IMR-90 (cell line): ENCODE measurements around the gene PCDH1. TPM values are rescaled to one million over a fixed set of nuclear protein-coding genes. Genes with fewer than 3 reads are reported as not detected.
A peak's percentile ranks its signal among the peaks of the same experiment; 100 is the strongest.

Source experiments
- ATAC-seq: fragments of 200-7000 bp; cut with Tn5 transposase; 2 replicates; pipeline ENCODE4 v1.9.1; 2020; ENCODE audit warnings: low read depth, mild to moderate bottlenecking, moderate library complexity
- BruUV-seq: library from RNA; stranded (reverse); fragments of 400-500 nt; replicated peaks from 2 replicates; lab custom pipeline; 2021; lab: Mats Ljungman, UMichigan
- CTCF ChIA-PET: fragments of 300-600 bp; formaldehyde crosslinking; extraction: SDS; loops from one replicate; lab custom pipeline; 2021; ENCODE audit warnings: antibody characterized with exemption; lab: Yijun Ruan, JAX
- POLR2A ChIA-PET: fragments of 300-600 bp; sonication (Branson Sonifier 250); formaldehyde crosslinking; loops from one replicate; lab custom pipeline; 2022; ENCODE audit warnings: antibody characterized with exemption; ENCODE audit not compliant: unreplicated experiment; lab: Charles Lee
- DNase-seq: peaks from one replicate; pipeline ENCODE4 v3.0.0; 2013
- H2AFZ ChIP-seq: replicated peaks from 2 replicates; pipeline ENCODE3; 2013; ENCODE audit warnings: low read length, mild to moderate bottlenecking; ENCODE audit not compliant: poor library complexity
- H2AK5ac ChIP-seq: 2 replicates; pipeline ENCODE4 v1.6.1; 2013; ENCODE audit warnings: low read depth, low read length, inconsistent platforms
- H2AK9ac ChIP-seq: replicated peaks from 2 replicates; pipeline ENCODE3; 2013; ENCODE audit warnings: mild to moderate bottlenecking, low read depth, low read length, moderate library complexity; ENCODE audit not compliant: poor library complexity
- H2BK120ac ChIP-seq: 2 replicates; pipeline ENCODE4 v1.6.1; 2013; ENCODE audit warnings: low read depth, low read length, inconsistent platforms
- H2BK15ac ChIP-seq: 3 replicates; pipeline ENCODE4 v1.6.1; 2013; ENCODE audit warnings: low read depth, low read length, inconsistent platforms
- H2BK20ac ChIP-seq: 2 replicates; pipeline ENCODE4 v1.6.1; 2013; ENCODE audit warnings: low read depth, mild to moderate bottlenecking, inconsistent platforms, low read length, moderate library complexity
- H2BK5ac ChIP-seq: 2 replicates; pipeline ENCODE4 v1.6.1; 2013; ENCODE audit warnings: mild to moderate bottlenecking, low read depth, low read length, inconsistent platforms; ENCODE audit not compliant: poor library complexity, severe bottlenecking
- H3K14ac ChIP-seq: replicated peaks from 2 replicates; pipeline ENCODE4 v1.6.1; 2013; ENCODE audit warnings: low read depth, low read length, inconsistent platforms
- H3K18ac ChIP-seq: 2 replicates; pipeline ENCODE4 v1.6.1; 2013; ENCODE audit warnings: low read depth, low read length, control low read depth
- H3K23ac ChIP-seq: 2 replicates; pipeline ENCODE4 v1.6.1; 2013; ENCODE audit warnings: low read depth, low read length, inconsistent platforms
- H3K27ac ChIP-seq: 2 replicates; pipeline ENCODE4 v1.5.1; 2013; ENCODE audit warnings: mild to moderate bottlenecking, control low read depth, low read length; ENCODE audit not compliant: insufficient read depth
- H3K27me3 ChIP-seq: 2 replicates; pipeline ENCODE4 v1.6.1; 2013; ENCODE audit warnings: low read length; ENCODE audit not compliant: control insufficient read depth, insufficient read depth
- H3K36me3 ChIP-seq: 2 replicates; pipeline ENCODE4 v1.6.1; 2013; ENCODE audit warnings: low read length, mixed read lengths; ENCODE audit not compliant: control insufficient read depth, insufficient read depth
- H3K4ac ChIP-seq: 2 replicates; pipeline ENCODE4 v1.6.1; 2013; ENCODE audit warnings: low read depth, low read length, inconsistent platforms
- H3K4me1 ChIP-seq: 2 replicates; pipeline ENCODE4 v1.6.1; 2013; ENCODE audit warnings: low read length, mixed read lengths; ENCODE audit not compliant: control insufficient read depth, insufficient read depth
- H3K4me2 ChIP-seq: 2 replicates; pipeline ENCODE4 v1.6.1; 2013; ENCODE audit warnings: low read depth, mild to moderate bottlenecking, control low read depth, low read length, moderate library complexity
- H3K4me3 ChIP-seq: 2 replicates; pipeline ENCODE4 v1.5.1; 2013; ENCODE audit warnings: low read depth, mild to moderate bottlenecking, control low read depth, low read length, moderate library complexity; ENCODE audit not compliant: insufficient read depth
- H3K56ac ChIP-seq: 2 replicates; pipeline ENCODE4 v1.6.1; 2013; ENCODE audit warnings: low read length, inconsistent platforms; ENCODE audit not compliant: insufficient read depth; ENCODE audit errors: extremely low read depth
- H3K79me1 ChIP-seq, 2 experiments: 2 replicates each; pipeline ENCODE4 v1.6.1; 2013; ENCODE audit warnings: low read length in 2 of 2, inconsistent platforms in 1 of 2, low read depth in 1 of 2
- H3K9ac ChIP-seq: 2 replicates; pipeline ENCODE4 v1.6.1; 2013; ENCODE audit warnings: low read depth, low read length, control low read depth
- H3K9me1 ChIP-seq: 2 replicates; pipeline ENCODE4 v1.6.1; 2013; ENCODE audit warnings: low read length, inconsistent platforms; ENCODE audit not compliant: insufficient read depth
- H3K9me3 ChIP-seq: 2 replicates; pipeline ENCODE4 v1.6.1; 2013; ENCODE audit warnings: low read length; ENCODE audit not compliant: control insufficient read depth, insufficient read depth
- H4K20me1 ChIP-seq: 2 replicates; pipeline ENCODE4 v1.6.1; 2013; ENCODE audit warnings: low read length, inconsistent platforms; ENCODE audit not compliant: insufficient read depth
- H4K5ac ChIP-seq: 2 replicates; pipeline ENCODE4 v1.6.1; 2013; ENCODE audit warnings: mild to moderate bottlenecking, low read depth, low read length, control low read depth
- H4K8ac ChIP-seq, 2 experiments: 2 replicates each; pipeline ENCODE4 v1.6.1; 2013; ENCODE audit warnings: low read depth in 2 of 2, low read length in 2 of 2, control low read depth in 1 of 2, inconsistent platforms in 1 of 2
- H4K91ac ChIP-seq: 2 replicates; pipeline ENCODE4 v1.6.1; 2013; ENCODE audit warnings: low read depth, low read length, inconsistent platforms; ENCODE audit not compliant: insufficient read depth
- BHLHE40 ChIP-seq: fragments of 150-350 bp; IDR thresholded peaks from 2 replicates; pipeline ENCODE4 v1.6.1; 2016; ENCODE audit warnings: mild to moderate bottlenecking, low read depth, low read length
- CHD1 ChIP-seq: IDR thresholded peaks from 2 replicates; pipeline ENCODE4 v1.6.1; 2012; ENCODE audit warnings: low read depth, low read length, improper control_type of control experiment
- MAFK ChIP-seq: IDR thresholded peaks from 2 replicates; pipeline ENCODE4 v1.6.1; 2012; ENCODE audit warnings: low read depth, low read length, improper control_type of control experiment
- MAZ ChIP-seq: IDR thresholded peaks from 2 replicates; pipeline ENCODE4 v1.6.1; 2012; ENCODE audit warnings: low read depth, mild to moderate bottlenecking, low read length, improper control_type of control experiment, moderate library complexity, borderline replicate concordance
- POLR2A ChIP-seq: IDR thresholded peaks from 2 replicates; pipeline ENCODE4 v1.6.1; 2012; ENCODE audit warnings: mild to moderate bottlenecking, low read depth, low read length
- RFX5 ChIP-seq: IDR thresholded peaks from 2 replicates; pipeline ENCODE4 v1.8.0; 2012; ENCODE audit warnings: low read depth, mild to moderate bottlenecking, low read length, moderate library complexity
- WGBS, 2 experiments: methylation state at CpG; one replicate each; pipeline versions ENCODE4 v1.1.5 to v1.1.7; 2013; ENCODE audit warnings: missing lambda C conversion rate in 2 of 2; ENCODE audit not compliant: insufficient read length in 1 of 2; ENCODE audit errors: extremely low coverage in 2 of 2; 5-methylcytosine and 5-hydroxymethylcytosine counted together
- dilution Hi-C: fragments of 300-500 bp; cut with HindIII; formaldehyde crosslinking; loops from one replicate; pipeline ENCODE4 v1.14.3; 2018; ENCODE audit warnings: low sequenced_read_pairs; ENCODE audit not compliant: unreplicated experiment
- in situ Hi-C: fragments of 300-500 bp; cut with MboI; formaldehyde crosslinking; loops from 3 replicates; pipeline ENCODE4 v1.14.3; 2019; ENCODE audit warnings: low sequenced_read_pairs, inconsistent platforms, mixed read lengths
- intact Hi-C: fragments of 100-400 bp; cut with micrococcal nuclease; formaldehyde crosslinking; loops from 2 replicates; pipeline ENCODE4 v1.10.0; 2022
- polyA plus RNA-seq, 3 experiments: library from polyadenylated mRNA; depleted of rRNA; stranded (reverse); fragments of >200 nt; gene quantifications; 2 replicates each; pipeline ENCODE4 v1.2.3, GENCODE V29; 2012; ENCODE audit warnings: low replicate concordance in 1 of 3
- total RNA-seq: library from RNA; depleted of rRNA; stranded (reverse); fragments of >200 nt; gene quantifications from 2 replicates; pipeline ENCODE4 v1.2.3, GENCODE V29; 2012
- TF ChIP-seq, protein P1 (sequence below): conservative IDR thresholded peaks from 2 replicates; pipeline ENCODE4 v1.5.1; 2012; ENCODE audit warnings: mild to moderate bottlenecking, low read depth, low read length, improper control_type of control experiment
- TF ChIP-seq, protein P2 (sequence below): fragments of 150-350 bp; IDR thresholded peaks from 2 replicates; pipeline ENCODE4 v1.6.1; 2016; ENCODE audit warnings: low read depth, mild to moderate bottlenecking, low read length, moderate library complexity, borderline replicate concordance

PCDH1 gene
- total and polyA plus RNA-seq, 2 of the 4 experiments (the other 2 are of a cell fraction) = 0.74 to 0.90 TPM

DNA sequence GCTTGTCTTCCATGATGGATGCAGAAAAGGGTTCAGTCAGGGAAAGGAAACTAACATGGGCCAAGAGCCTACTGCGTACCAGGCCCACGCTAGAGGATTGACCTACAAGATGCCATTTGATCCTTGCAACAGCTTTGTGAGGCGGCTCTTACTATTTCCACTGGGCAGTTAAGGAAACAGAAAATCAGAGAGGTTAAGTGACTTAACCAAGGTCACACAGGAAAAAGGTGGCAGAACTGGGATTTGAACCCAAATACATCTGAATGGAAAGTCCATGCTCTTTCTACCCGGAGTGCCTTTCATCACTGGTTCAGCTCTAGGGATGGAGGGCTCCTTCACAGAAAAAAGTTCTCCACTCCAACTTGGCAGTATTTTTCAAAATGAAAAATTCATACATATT is 50.0 kb downstream of the PCDH1 start:
- in situ Hi-C loops = no loop called here
- 100% methylated on average over 1 of the region's 4 CpGs; no CpG with 5 or more reads in 1 of the 2 experiments for WGBS, 2 experiments

More for the DNA sequence above, 50.0 kb downstream of the PCDH1 start:
- POLR2A ChIA-PET = no interaction called here
- no peak for DNase-seq
- no peak overlapping the region for H3K4me2 ChIP-seq
- no peak overlapping the region for H2BK5ac ChIP-seq
- no peaks in the 10 kb centered on the region for H3K79me1 ChIP-seq
- TF ChIP-seq CHD1 (no peak), MAFK (no peak), RFX5 (no peak), BHLHE40 (no peak), MAZ (no peak), POLR2A (no peak)
- TF ChIP-seq, protein P1, sequence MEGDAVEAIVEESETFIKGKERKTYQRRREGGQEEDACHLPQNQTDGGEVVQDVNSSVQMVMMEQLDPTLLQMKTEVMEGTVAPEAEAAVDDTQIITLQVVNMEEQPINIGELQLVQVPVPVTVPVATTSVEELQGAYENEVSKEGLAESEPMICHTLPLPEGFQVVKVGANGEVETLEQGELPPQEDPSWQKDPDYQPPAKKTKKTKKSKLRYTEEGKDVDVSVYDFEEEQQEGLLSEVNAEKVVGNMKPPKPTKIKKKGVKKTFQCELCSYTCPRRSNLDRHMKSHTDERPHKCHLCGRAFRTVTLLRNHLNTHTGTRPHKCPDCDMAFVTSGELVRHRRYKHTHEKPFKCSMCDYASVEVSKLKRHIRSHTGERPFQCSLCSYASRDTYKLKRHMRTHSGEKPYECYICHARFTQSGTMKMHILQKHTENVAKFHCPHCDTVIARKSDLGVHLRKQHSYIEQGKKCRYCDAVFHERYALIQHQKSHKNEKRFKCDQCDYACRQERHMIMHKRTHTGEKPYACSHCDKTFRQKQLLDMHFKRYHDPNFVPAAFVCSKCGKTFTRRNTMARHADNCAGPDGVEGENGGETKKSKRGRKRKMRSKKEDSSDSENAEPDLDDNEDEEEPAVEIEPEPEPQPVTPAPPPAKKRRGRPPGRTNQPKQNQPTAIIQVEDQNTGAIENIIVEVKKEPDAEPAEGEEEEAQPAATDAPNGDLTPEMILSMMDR = no peak
- TF ChIP-seq, protein P2, sequence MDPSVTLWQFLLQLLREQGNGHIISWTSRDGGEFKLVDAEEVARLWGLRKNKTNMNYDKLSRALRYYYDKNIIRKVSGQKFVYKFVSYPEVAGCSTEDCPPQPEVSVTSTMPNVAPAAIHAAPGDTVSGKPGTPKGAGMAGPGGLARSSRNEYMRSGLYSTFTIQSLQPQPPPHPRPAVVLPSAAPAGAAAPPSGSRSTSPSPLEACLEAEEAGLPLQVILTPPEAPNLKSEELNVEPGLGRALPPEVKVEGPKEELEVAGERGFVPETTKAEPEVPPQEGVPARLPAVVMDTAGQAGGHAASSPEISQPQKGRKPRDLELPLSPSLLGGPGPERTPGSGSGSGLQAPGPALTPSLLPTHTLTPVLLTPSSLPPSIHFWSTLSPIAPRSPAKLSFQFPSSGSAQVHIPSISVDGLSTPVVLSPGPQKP = no peak
- intact Hi-C loops = no loop called here
- no peak for ATAC-seq
- no peak overlapping the region for H2BK15ac ChIP-seq
- no peak overlapping the region for H3K4ac ChIP-seq
- H3K27me3 ChIP-seq = peaks cover 14% of the 10 kb centered on the region; the same call in 1 of the 2 replicates
- no TSS peak for BruUV-seq
- no peak overlapping the region for H3K4me3 ChIP-seq
- dilution Hi-C loops = no loop called here
- H2AK9ac ChIP-seq = peak overlapping the region; percentile 24
- H3K9me3 ChIP-seq = peaks cover 3% of the 10 kb centered on the region
- H3K36me3 ChIP-seq = no peaks in the 10 kb centered on the region
- H4K5ac ChIP-seq = no peak overlapping the region
- no peaks in the 10 kb centered on the region for H4K20me1 ChIP-seq
- H3K18ac ChIP-seq = no peak overlapping the region
- H3K9me1 ChIP-seq = peaks cover 4% of the 10 kb centered on the region; the same call in 1 of the 2 replicates
- H3K27ac ChIP-seq = no peak overlapping the region
- no peak overlapping the region for H4K8ac ChIP-seq
- H3K56ac ChIP-seq = no peak overlapping the region
- H3K23ac ChIP-seq = no peak overlapping the region
- H2AFZ ChIP-seq = no peak overlapping the region
- no peak overlapping the region for H2BK20ac ChIP-seq
- H2BK120ac ChIP-seq = no peak overlapping the region
- H3K4me1 ChIP-seq = no peaks in the 10 kb centered on the region
- H3K9ac ChIP-seq = no peak overlapping the region
- CTCF ChIA-PET = no interaction called here
- H3K14ac ChIP-seq = no peak overlapping the region
- H4K91ac ChIP-seq = no peak overlapping the region
- no peak overlapping the region for H2AK5ac ChIP-seq
